HL-60 (cell line): ENCODE measurements around the gene PTPRM.

Experiments
- DNase-seq, 2 experiments: peaks; one replicate each; pipeline ENCODE4 v3.0.0-alpha.2; 2010 to 2020; ENCODE audit warnings: low read depth in 1 of 2, low spot score in 1 of 2
- H3K27ac ChIP-seq: fragments of 250-450 bp; sonication (Bioruptor Pico); replicated peaks from 2 replicates; pipeline ENCODE4 v1.5.1; 2020; ENCODE audit warnings: mild to moderate bottlenecking, moderate library complexity
- H3K27me3 ChIP-seq: fragments of 250-450 bp; sonication (Bioruptor Pico); 2 replicates; pipeline ENCODE4 v1.5.1; 2021; ENCODE audit warnings: mild to moderate bottlenecking, moderate library complexity; ENCODE audit not compliant: insufficient read depth, poor library complexity, severe bottlenecking
- H3K4me3 ChIP-seq: replicated peaks from 2 replicates; pipeline ENCODE4 v1.5.1; 2011; ENCODE audit warnings: mild to moderate bottlenecking, control low read depth, low read length; ENCODE audit not compliant: insufficient read depth
- CTCF ChIP-seq: IDR thresholded peaks from one replicate; pipeline ENCODE4 v1.5.1; 2011; ENCODE audit warnings: low read length, control low read depth, inconsistent platforms; ENCODE audit not compliant: insufficient read depth
- GABPA ChIP-seq: IDR thresholded peaks from 2 replicates; pipeline ENCODE4 v1.6.1; 2012; ENCODE audit warnings: low read depth
- POLR2AphosphoS5 ChIP-seq: IDR thresholded peaks from 2 replicates; pipeline ENCODE4 v1.6.1; 2012; ENCODE audit warnings: low read depth
- REST ChIP-seq: IDR thresholded peaks from 2 replicates; pipeline ENCODE4 v1.6.1; 2012; ENCODE audit warnings: low read depth; ENCODE audit not compliant: insufficient replicate concordance
- SPI1 ChIP-seq: IDR thresholded peaks from 2 replicates; pipeline ENCODE4 v1.6.1; 2012; ENCODE audit warnings: low read depth, mild to moderate bottlenecking, borderline replicate concordance

The PTPRM gene

GRCh38 chr18:8097399-8097798 is 530.3 kb downstream of the PTPRM start:
- no peaks in the 10 kb centered on the region for H3K27me3 ChIP-seq
- no peak overlapping the region for H3K27ac ChIP-seq
- DNase-seq = no peak
- no peak for TF ChIP-seq SPI1
- no peak for TF ChIP-seq REST
- no peak for TF ChIP-seq CTCF
- no peak for TF ChIP-seq GABPA
- no peak for TF ChIP-seq POLR2AphosphoS5
- no peak overlapping the region for H3K4me3 ChIP-seq

GRCh38 chr18:8097927-8098326 is 530.8 kb downstream of the PTPRM start:
- TF ChIP-seq GABPA (no peak), POLR2AphosphoS5 (no peak), REST (no peak), SPI1 (no peak), CTCF (no peak)
- no peak for DNase-seq
- no peak overlapping the region for H3K27ac ChIP-seq

GRCh38 chr18:8106603-8107002 is 539.5 kb downstream of the PTPRM start:
- DNase-seq = no peak
- Histone ChIP-seq H3K27me3 (peaks cover 2% of the 10 kb centered on the region), H3K4me3 (no peak overlapping the region), H3K27ac (no peak overlapping the region)
- TF ChIP-seq SPI1 (no peak), REST (no peak), GABPA (no peak), CTCF (no peak), POLR2AphosphoS5 (no peak)

More at GRCh38 chr18:8097927-8098326, 530.8 kb downstream of the PTPRM start:
- Histone ChIP-seq H3K27me3 (no peaks in the 10 kb centered on the region), H3K4me3 (no peak overlapping the region)
